H9 (cell line): ENCODE measurements around the gene FBN2. TPM values are rescaled to one million over a fixed set of nuclear protein-coding genes. Genes with fewer than 3 reads are reported as not detected.

Experiments
- DNase-seq: peaks from one replicate; pipeline ENCODE4 v3.0.0-alpha.2; 2017
- H2AFZ ChIP-seq: one replicate; pipeline ENCODE4 v1.6.1; 2013; ENCODE audit warnings: mild to moderate bottlenecking, low read length, control low read depth, moderate library complexity
- H2AK5ac ChIP-seq: 2 replicates; pipeline ENCODE4 v1.6.1; 2013; ENCODE audit warnings: low read length, control low read depth, mixed read lengths; ENCODE audit not compliant: insufficient read length
- H2BK120ac ChIP-seq: one replicate; pipeline ENCODE4 v1.6.1; 2013; ENCODE audit warnings: low read depth, mild to moderate bottlenecking, low read length, control low read depth, inconsistent platforms; ENCODE audit not compliant: poor library complexity, severe bottlenecking
- H2BK12ac ChIP-seq: 2 replicates; pipeline ENCODE4 v1.6.1; 2013; ENCODE audit warnings: low read length, control low read depth, mixed read lengths, low read depth; ENCODE audit not compliant: insufficient read length
- H2BK15ac ChIP-seq: 2 replicates; pipeline ENCODE4 v1.6.1; 2013; ENCODE audit warnings: low read depth, low read length, control low read depth
- H2BK20ac ChIP-seq: one replicate; pipeline ENCODE4 v1.6.1; 2013; ENCODE audit warnings: low read depth, mild to moderate bottlenecking, low read length, control low read depth, inconsistent platforms; ENCODE audit not compliant: poor library complexity, severe bottlenecking
- H2BK5ac ChIP-seq: 2 replicates; pipeline ENCODE4 v1.6.1; 2013; ENCODE audit warnings: low read length, control low read depth, mixed read lengths; ENCODE audit not compliant: insufficient read length
- H3K14ac ChIP-seq: 2 replicates; pipeline ENCODE4 v1.6.1; 2013; ENCODE audit warnings: low read length, control low read depth; ENCODE audit not compliant: insufficient read depth
- H3K18ac ChIP-seq: 2 replicates; pipeline ENCODE4 v1.6.1; 2013; ENCODE audit warnings: low read depth, mild to moderate bottlenecking, mixed read lengths, low read length, control low read depth; ENCODE audit not compliant: insufficient read length
- H3K23ac ChIP-seq: 2 replicates; pipeline ENCODE4 v1.6.1; 2013; ENCODE audit warnings: low read length, control low read depth, mixed read lengths, low read depth; ENCODE audit not compliant: insufficient read length
- H3K23me2 ChIP-seq: 2 replicates; pipeline ENCODE4 v1.6.1; 2013; ENCODE audit warnings: low read depth, mild to moderate bottlenecking, mixed read lengths, low read length, control low read depth; ENCODE audit not compliant: insufficient read length, poor library complexity, severe bottlenecking
- H3K27ac ChIP-seq: 2 replicates; pipeline ENCODE4 v1.5.1; 2013; ENCODE audit warnings: low read length, control low read depth, mixed read lengths, low read depth; ENCODE audit not compliant: insufficient read length
- H3K27me3 ChIP-seq: 2 replicates; pipeline ENCODE4 v1.6.1; 2013; ENCODE audit warnings: low read length, control low read depth, inconsistent platforms; ENCODE audit not compliant: insufficient read depth
- H3K4ac ChIP-seq: 2 replicates; pipeline ENCODE4 v1.6.1; 2013; ENCODE audit warnings: low read depth, mild to moderate bottlenecking, control low read depth, inconsistent platforms, low read length, moderate library complexity
- H3K4me1 ChIP-seq: 2 replicates; pipeline ENCODE4 v1.6.1; 2013; ENCODE audit warnings: low read length, control low read depth, inconsistent platforms; ENCODE audit not compliant: insufficient read depth
- H3K4me2 ChIP-seq: 2 replicates; pipeline ENCODE4 v1.6.1; 2013; ENCODE audit warnings: low read length, control low read depth, mixed read lengths; ENCODE audit not compliant: insufficient read length, insufficient read depth
- H3K56ac ChIP-seq: 2 replicates; pipeline ENCODE4 v1.6.1; 2013; ENCODE audit warnings: low read depth, mild to moderate bottlenecking, mixed read lengths, low read length, control low read depth; ENCODE audit not compliant: insufficient read length
- H3K79me1 ChIP-seq: 2 replicates; pipeline ENCODE4 v1.6.1; 2013; ENCODE audit warnings: low read depth, mild to moderate bottlenecking, moderate library complexity, low read length, control low read depth, inconsistent platforms; ENCODE audit not compliant: insufficient read depth, poor library complexity, severe bottlenecking
- H3K79me2 ChIP-seq: 2 replicates; pipeline ENCODE4 v1.6.1; 2013; ENCODE audit warnings: low read length, control low read depth, inconsistent platforms; ENCODE audit not compliant: insufficient read depth
- H3K9ac ChIP-seq: 2 replicates; pipeline ENCODE4 v1.6.1; 2013; ENCODE audit warnings: low read length, control low read depth, mixed read lengths; ENCODE audit not compliant: insufficient read length; ENCODE audit errors: extremely low read depth
- H3K9me3 ChIP-seq: one replicate; pipeline ENCODE4 v1.6.1; 2013; ENCODE audit warnings: low read depth, low read length, inconsistent platforms; ENCODE audit not compliant: control insufficient read depth
- H3T11ph ChIP-seq: one replicate; pipeline ENCODE4 v1.6.1; 2013; ENCODE audit warnings: mild to moderate bottlenecking, low read length, control low read depth, inconsistent platforms
- H4K20me1 ChIP-seq: one replicate; pipeline ENCODE4 v1.6.1; 2013; ENCODE audit not compliant: control insufficient read depth, insufficient read length, insufficient read depth
- H4K5ac ChIP-seq: 2 replicates; pipeline ENCODE4 v1.6.1; 2013; ENCODE audit warnings: low read depth, mild to moderate bottlenecking, mixed read lengths, low read length, control low read depth; ENCODE audit not compliant: insufficient read length
- H4K8ac ChIP-seq: replicated peaks from 2 replicates; pipeline ENCODE4 v1.6.1; 2013; ENCODE audit warnings: low read length, control low read depth, mixed read lengths, low read depth; ENCODE audit not compliant: insufficient read length
- H4K91ac ChIP-seq: 2 replicates; pipeline ENCODE4 v1.6.1; 2013; ENCODE audit warnings: low read depth, mild to moderate bottlenecking, moderate library complexity, mixed read lengths, low read length, control low read depth; ENCODE audit not compliant: insufficient read length
- H3K27ac Mint-ChIP-seq, 3 experiments: 2 replicates in 2 of 3; 3 replicates in 1 of 3; pipeline ENCODE4 v1.8.0; 2020 to 2021; ENCODE audit warnings: mixed read lengths in 3 of 3, mild to moderate bottlenecking in 1 of 3, moderate library complexity in 1 of 3
- H3K27me3 Mint-ChIP-seq: 2 replicates; pipeline ENCODE4 v1.8.0; 2021; ENCODE audit warnings: low read depth, mild to moderate bottlenecking, moderate library complexity, mixed read lengths
- H3K36me3 Mint-ChIP-seq, 3 experiments: 2 replicates in 2 of 3; 3 replicates in 1 of 3; pipeline ENCODE4 v1.8.0; 2020 to 2021; ENCODE audit warnings: low read depth in 3 of 3, mixed read lengths in 3 of 3; ENCODE audit not compliant: insufficient read depth in 1 of 3
- H3K4me1 Mint-ChIP-seq, 2 experiments: 2 replicates each; pipeline ENCODE4 v1.8.0; 2020; ENCODE audit warnings: mixed read lengths in 2 of 2
- H3K4me3 Mint-ChIP-seq, 2 experiments: 2 replicates in 1 of 2; 3 replicates in 1 of 2; pipeline ENCODE4 v1.8.0; 2020 to 2021; ENCODE audit warnings: mild to moderate bottlenecking in 2 of 2, mixed read lengths in 2 of 2, moderate library complexity in 1 of 2
- H3K9me3 Mint-ChIP-seq, 2 experiments: 2 replicates in 1 of 2; 3 replicates in 1 of 2; pipeline ENCODE4 v1.8.0; 2020; ENCODE audit warnings: mild to moderate bottlenecking in 2 of 2, mixed read lengths in 2 of 2, moderate library complexity in 1 of 2
- CTCF ChIP-seq: fragments of 200-600 bp; sonication (generic); conservative IDR thresholded peaks from 3 replicates; pipeline ENCODE4 v1.8.0; 2021; ENCODE audit warnings: antibody characterized with exemption, mild to moderate bottlenecking
- WGBS: extraction: QIAGEN DNeasy Blood & Tissue Kit; methylation state at CpG from one replicate; pipeline ENCODE4 v1.1.7; 2013; ENCODE audit warnings: missing lambda C conversion rate, low lambda C conversion rate, mixed read lengths; ENCODE audit not compliant: insufficient read length; ENCODE audit errors: extremely low coverage; 5-methylcytosine and 5-hydroxymethylcytosine counted together
- total RNA-seq: library from RNA; stranded (reverse); gene quantifications from 2 replicates; pipeline ENCODE4 v1.2.1, GENCODE V29; 2021

The FBN2 gene
- total RNA-seq, 1 experiment from 2014 or later: 8.3 TPM

DNA sequence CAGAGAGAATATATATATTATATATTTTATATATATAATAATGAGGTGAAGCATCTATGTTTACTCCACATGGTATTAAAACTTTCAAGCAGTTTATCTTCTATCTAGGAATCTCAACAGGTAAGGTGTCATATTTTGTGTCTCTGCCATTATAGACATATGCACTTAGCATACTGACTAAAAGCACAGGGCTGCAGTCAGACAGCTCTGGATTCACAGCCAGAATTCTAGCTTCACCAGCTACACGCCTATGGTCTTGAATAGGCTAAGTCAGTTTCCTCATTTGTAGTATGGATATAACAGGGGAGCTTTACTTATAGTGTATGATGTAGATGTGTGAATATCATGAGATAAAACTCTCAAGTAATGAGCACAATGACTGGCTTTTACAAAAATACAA lies 57.9 kb downstream of the FBN2 start:
- no peak overlapping the region for H2BK120ac ChIP-seq
- no peak overlapping the region for H2BK20ac ChIP-seq
- H2BK5ac ChIP-seq: no peak overlapping the region
- H3K14ac ChIP-seq: no peak overlapping the region
- TF ChIP-seq CTCF: no peak
- Mint-ChIP-seq H3K27ac (no peak overlapping the region; a peak in 2 of 7 replicates), H3K9me3 (no peaks in the 10 kb centered on the region), H3K4me1 (no peaks in the 10 kb centered on the region), H3K36me3 (no peaks in the 10 kb centered on the region), H3K27me3 (no peaks in the 10 kb centered on the region), H3K4me3 (no peak overlapping the region)
- no peak overlapping the region for H3K18ac ChIP-seq
- H4K91ac ChIP-seq: no peak overlapping the region
- no peak overlapping the region for H2AFZ ChIP-seq
- DNase-seq: no peak
- H3K9ac ChIP-seq: no peak overlapping the region
- H3K79me2 ChIP-seq: no peaks in the 10 kb centered on the region
- no peak overlapping the region for H3T11ph ChIP-seq
- H3K23me2 ChIP-seq: no peaks in the 10 kb centered on the region
- no peaks in the 10 kb centered on the region for H3K27me3 ChIP-seq
- no peaks in the 10 kb centered on the region for H3K79me1 ChIP-seq
- H3K27ac ChIP-seq: no peak overlapping the region
- H3K9me3 ChIP-seq: no peaks in the 10 kb centered on the region
- H2AK5ac ChIP-seq: no peak overlapping the region
- H4K20me1 ChIP-seq: no peaks in the 10 kb centered on the region
- no peak overlapping the region for H2BK15ac ChIP-seq
- H2BK12ac ChIP-seq: no peak overlapping the region
- H3K23ac ChIP-seq: no peak overlapping the region
- H4K5ac ChIP-seq: no peak overlapping the region
- no peak overlapping the region for H3K4me2 ChIP-seq
- no peaks in the 10 kb centered on the region for H3K4me1 ChIP-seq
- no peak overlapping the region for H3K4ac ChIP-seq
- no peak overlapping the region for H3K56ac ChIP-seq
- no peak overlapping the region for H4K8ac ChIP-seq
- WGBS: no CpG with 5 or more reads among the region's 1 CpG
